MM.1S (cell line): Measurements from ENCODE around the gene SAMD14.

Experiments used
- CTCF ChIP-seq: fragments of 300-600 bp; sonication (generic); IDR thresholded peaks from 2 replicates; pipeline ENCODE4 v1.5.1; 2016; ENCODE audit warnings: antibody characterized with exemption, low read length, mixed read lengths
- EZH2 ChIP-seq: fragments of 300-600 bp; sonication (generic); optimal IDR thresholded peaks from 2 replicates; pipeline ENCODE3; 2017; ENCODE audit warnings: low read depth, mild to moderate bottlenecking, antibody characterized with exemption, low read length, mixed read lengths
- EZH2phosphoT487 ChIP-seq: fragments of 300-600 bp; sonication (generic); IDR thresholded peaks from 2 replicates; pipeline ENCODE4 v1.6.1; 2018; ENCODE audit warnings: antibody characterized with exemption, low read length

- TF ChIP-seq CTCF = peak; percentile 78
- TF ChIP-seq EZH2 = no peak
- TF ChIP-seq EZH2phosphoT487 = no peak
Measured at GRCh38 chr17:50117202-50118051, 12.5 kb downstream of the SAMD14 start.
